22Rv1 (cell line): ENCODE data around the gene DPCD.

Source experiments
- ZFX ChIP-seq: fragments of 450-650 bp; IDR thresholded peaks from 2 replicates; pipeline ENCODE4 v1.6.1; 2017; ENCODE audit warnings: antibody characterized with exemption, borderline replicate concordance
- TF ChIP-seq, protein P1 (sequence below): fragments of 450-650 bp; IDR thresholded peaks from 2 replicates; pipeline ENCODE4 v1.5.1; 2017; ENCODE audit warnings: mild to moderate bottlenecking

DNA sequence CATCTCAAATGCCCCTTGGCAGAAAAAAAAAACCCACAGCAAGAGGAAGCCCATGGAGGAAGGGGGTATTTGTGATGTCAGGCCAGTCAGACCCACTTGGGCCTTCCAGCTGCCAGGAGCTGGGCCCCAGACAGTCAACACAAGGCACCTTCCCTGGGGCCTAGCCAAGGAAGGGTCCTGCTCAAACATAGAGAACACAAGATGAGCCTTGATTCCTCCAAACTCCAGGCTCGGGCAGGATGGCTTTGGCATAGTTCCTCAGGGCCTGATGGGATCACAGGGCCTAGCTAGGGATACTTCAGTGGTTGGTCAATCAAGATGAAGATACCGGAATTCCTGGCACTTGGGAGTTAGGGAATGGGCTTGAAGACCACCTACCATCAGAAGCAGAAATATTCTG lies 30.8 kb downstream of the DPCD start:
- TF ChIP-seq, protein P1, sequence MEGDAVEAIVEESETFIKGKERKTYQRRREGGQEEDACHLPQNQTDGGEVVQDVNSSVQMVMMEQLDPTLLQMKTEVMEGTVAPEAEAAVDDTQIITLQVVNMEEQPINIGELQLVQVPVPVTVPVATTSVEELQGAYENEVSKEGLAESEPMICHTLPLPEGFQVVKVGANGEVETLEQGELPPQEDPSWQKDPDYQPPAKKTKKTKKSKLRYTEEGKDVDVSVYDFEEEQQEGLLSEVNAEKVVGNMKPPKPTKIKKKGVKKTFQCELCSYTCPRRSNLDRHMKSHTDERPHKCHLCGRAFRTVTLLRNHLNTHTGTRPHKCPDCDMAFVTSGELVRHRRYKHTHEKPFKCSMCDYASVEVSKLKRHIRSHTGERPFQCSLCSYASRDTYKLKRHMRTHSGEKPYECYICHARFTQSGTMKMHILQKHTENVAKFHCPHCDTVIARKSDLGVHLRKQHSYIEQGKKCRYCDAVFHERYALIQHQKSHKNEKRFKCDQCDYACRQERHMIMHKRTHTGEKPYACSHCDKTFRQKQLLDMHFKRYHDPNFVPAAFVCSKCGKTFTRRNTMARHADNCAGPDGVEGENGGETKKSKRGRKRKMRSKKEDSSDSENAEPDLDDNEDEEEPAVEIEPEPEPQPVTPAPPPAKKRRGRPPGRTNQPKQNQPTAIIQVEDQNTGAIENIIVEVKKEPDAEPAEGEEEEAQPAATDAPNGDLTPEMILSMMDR, result no peak
- no peak for TF ChIP-seq ZFX
